ENCODE measurements around the gene UBE2F.

Gene UBE2F

DNA sequence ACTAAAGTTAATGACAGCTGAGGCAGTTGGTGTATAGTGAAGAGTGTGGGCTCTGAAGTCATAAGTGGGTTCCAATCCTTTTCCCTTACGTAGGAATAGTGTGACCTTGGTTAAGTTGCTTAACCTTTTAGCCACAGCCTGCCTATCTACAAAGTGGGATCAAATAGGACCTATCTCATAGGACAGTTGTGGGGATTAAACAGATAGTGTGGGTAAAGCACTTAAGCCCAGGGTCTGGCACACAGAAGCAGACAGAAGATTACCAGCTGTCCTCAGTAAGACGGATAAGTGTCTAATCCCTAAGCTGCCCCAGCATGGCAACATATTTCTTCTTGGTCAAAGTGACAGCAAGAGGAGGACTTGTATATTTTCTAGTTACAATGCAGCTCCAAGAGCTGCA is 28.2 kb downstream of the UBE2F start:
- Histone ChIP-seq H3K9ac (ENCODE audit: low read length) (no peak overlapping the region), H3K27ac (ENCODE audit: low read depth, low read length) (no peak overlapping the region), H3K4me1 (ENCODE audit: control insufficient read depth, insufficient read depth, low read length) (no peaks in the 10 kb centered on the region), H3K27me3 (ENCODE audit: control insufficient read depth, insufficient read depth, low read length) (no peaks in the 10 kb centered on the region), H3K4me3 (ENCODE audit: low read length) (no peak overlapping the region), H3K36me3 (ENCODE audit: control insufficient read depth, insufficient read depth, low read length) (peaks cover 2% of the 10 kb centered on the region)

- H3K27me3 ChIP-seq (ENCODE audit: control insufficient read depth, insufficient read depth, low read length), result no peaks in the 10 kb centered on the region
- no peaks in the 10 kb centered on the region for H3K4me1 ChIP-seq (ENCODE audit: control insufficient read depth, insufficient read depth, low read length)
- no peak overlapping the region for H3K27ac ChIP-seq (ENCODE audit: low read depth, low read length)
- peaks cover 2% of the 10 kb centered on the region for H3K36me3 ChIP-seq (ENCODE audit: control insufficient read depth, insufficient read depth, low read length)
- no peak overlapping the region for H3K4me3 ChIP-seq (ENCODE audit: low read length)
- no peak overlapping the region for H3K9ac ChIP-seq (ENCODE audit: low read length)
Measured at GRCh38 chr2:237996021-237996593, 29.3 kb downstream of the UBE2F start.

DNA sequence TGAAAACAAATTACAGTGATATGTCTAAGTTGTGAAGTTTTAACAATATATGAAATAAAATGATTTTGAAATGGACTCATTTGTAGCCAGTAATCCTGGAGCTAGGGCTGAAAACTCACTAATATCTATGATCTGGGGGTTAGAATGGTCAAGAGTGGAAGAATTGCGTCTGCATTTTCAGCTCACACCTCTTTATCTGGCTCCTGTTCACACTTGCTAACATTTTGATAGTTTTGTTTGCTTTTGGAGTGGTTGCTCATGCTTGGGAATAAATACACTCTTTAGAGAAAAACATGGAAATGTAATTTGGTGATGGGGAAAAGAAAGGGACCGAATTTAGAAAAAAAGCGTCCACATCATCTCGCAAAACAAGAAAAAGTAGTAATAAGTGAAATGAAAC is 30.7 kb downstream of the UBE2F start:
- Histone ChIP-seq H3K27ac (ENCODE audit: low read depth, low read length) (no peak overlapping the region), H3K27me3 (ENCODE audit: control insufficient read depth, insufficient read depth, low read length) (no peaks in the 10 kb centered on the region), H3K36me3 (ENCODE audit: control insufficient read depth, insufficient read depth, low read length) (peaks cover 2% of the 10 kb centered on the region), H3K9ac (ENCODE audit: low read length) (no peak overlapping the region), H3K4me3 (ENCODE audit: low read length) (no peak overlapping the region), H3K4me1 (ENCODE audit: control insufficient read depth, insufficient read depth, low read length) (no peaks in the 10 kb centered on the region)

GRCh38 chr2:237998530-237998929 is 31.7 kb downstream of the UBE2F start:
- H3K4me3 ChIP-seq (ENCODE audit: low read length), result no peak overlapping the region
- no peak overlapping the region for H3K9ac ChIP-seq (ENCODE audit: low read length)
- H3K4me1 ChIP-seq (ENCODE audit: control insufficient read depth, insufficient read depth, low read length), result no peaks in the 10 kb centered on the region
- no peaks in the 10 kb centered on the region for H3K27me3 ChIP-seq (ENCODE audit: control insufficient read depth, insufficient read depth, low read length)
- peaks cover 2% of the 10 kb centered on the region for H3K36me3 ChIP-seq (ENCODE audit: control insufficient read depth, insufficient read depth, low read length)
- H3K27ac ChIP-seq (ENCODE audit: low read depth, low read length), result no peak overlapping the region

DNA sequence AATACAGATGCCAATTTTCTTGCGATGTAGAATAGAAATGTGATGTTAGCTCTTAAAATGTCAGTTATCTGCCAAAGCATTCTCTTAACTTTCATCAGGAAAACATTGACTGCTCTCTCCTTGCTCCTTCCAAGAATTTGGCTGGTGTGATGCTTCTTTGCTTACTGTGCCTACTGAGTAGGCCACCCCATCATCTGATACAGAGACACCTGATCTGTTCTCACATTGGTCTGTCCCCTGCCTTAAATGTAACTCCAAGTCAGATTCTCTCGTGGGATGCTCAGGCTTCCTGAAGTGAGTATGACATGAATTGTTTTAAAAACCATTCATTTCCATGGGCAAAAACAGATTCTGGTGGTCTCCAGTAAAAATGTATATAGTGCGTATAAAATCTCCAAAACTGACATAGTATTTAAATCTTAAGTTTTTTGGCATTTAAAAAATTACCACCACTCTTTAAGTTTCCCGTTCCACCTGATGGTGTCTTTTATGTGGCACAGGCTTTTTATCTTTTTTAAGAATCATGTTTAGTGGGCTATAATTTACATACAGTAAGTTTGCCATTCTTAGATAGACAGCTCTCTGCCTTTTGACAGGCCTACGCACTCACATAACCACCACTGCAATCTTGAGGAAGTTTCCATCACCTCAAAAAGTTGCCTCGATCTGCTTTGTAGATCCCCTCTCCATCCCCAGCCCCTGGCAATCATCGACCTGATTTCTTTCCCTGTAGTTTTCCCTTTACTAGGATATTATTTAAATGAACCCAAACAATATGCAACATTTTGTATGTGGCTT is 36.6 kb downstream of the UBE2F start:
- Histone ChIP-seq H3K4me3 (ENCODE audit: low read length) (no peak overlapping the region), H3K27me3 (ENCODE audit: control insufficient read depth, insufficient read depth, low read length) (no peaks in the 10 kb centered on the region), H3K9ac (ENCODE audit: low read length) (no peak overlapping the region), H3K36me3 (ENCODE audit: control insufficient read depth, insufficient read depth, low read length) (no peaks in the 10 kb centered on the region), H3K4me1 (ENCODE audit: control insufficient read depth, insufficient read depth, low read length) (no peaks in the 10 kb centered on the region), H3K27ac (ENCODE audit: low read depth, low read length) (no peak overlapping the region)

GRCh38 chr2:238004077-238004830 is 37.4 kb downstream of the UBE2F start:
- H3K9ac ChIP-seq (ENCODE audit: low read length), result no peak overlapping the region
- no peak overlapping the region for H3K27ac ChIP-seq (ENCODE audit: low read depth, low read length)
- H3K36me3 ChIP-seq (ENCODE audit: control insufficient read depth, insufficient read depth, low read length), result no peaks in the 10 kb centered on the region
- H3K27me3 ChIP-seq (ENCODE audit: control insufficient read depth, insufficient read depth, low read length), result no peaks in the 10 kb centered on the region
- no peaks in the 10 kb centered on the region for H3K4me1 ChIP-seq (ENCODE audit: control insufficient read depth, insufficient read depth, low read length)
- H3K4me3 ChIP-seq (ENCODE audit: low read length), result no peak overlapping the region

- no peaks in the 10 kb centered on the region for H3K36me3 ChIP-seq (ENCODE audit: control insufficient read depth, insufficient read depth, low read length)
- no peak overlapping the region for H3K9ac ChIP-seq (ENCODE audit: low read length)
- no peaks in the 10 kb centered on the region for H3K4me1 ChIP-seq (ENCODE audit: control insufficient read depth, insufficient read depth, low read length)
- H3K4me3 ChIP-seq (ENCODE audit: low read length), result no peak overlapping the region
- H3K27me3 ChIP-seq (ENCODE audit: control insufficient read depth, insufficient read depth, low read length), result no peaks in the 10 kb centered on the region
- no peak overlapping the region for H3K27ac ChIP-seq (ENCODE audit: low read depth, low read length)
Measured at GRCh38 chr2:238005528-238005927, 38.7 kb downstream of the UBE2F start.

DNA sequence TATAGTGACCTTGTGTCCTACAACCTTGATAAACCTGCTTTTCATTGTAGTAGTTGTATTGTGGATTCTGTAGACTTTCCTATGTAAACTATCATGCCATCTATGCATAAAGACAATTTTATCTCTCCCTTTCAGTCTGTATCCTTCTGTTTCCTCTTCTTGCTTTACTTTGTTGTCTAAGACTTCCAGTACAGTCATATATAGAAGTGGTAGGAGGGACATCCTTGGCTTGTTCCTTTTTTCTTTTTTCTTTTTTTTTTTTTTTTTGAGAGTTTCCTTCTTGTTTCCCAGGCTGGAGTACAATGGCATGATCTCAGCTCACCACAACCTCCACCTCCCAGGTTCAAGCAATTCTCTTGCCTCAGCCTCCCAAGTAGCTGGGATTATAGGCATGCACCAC is 39.7 kb downstream of the UBE2F start:
- no peaks in the 10 kb centered on the region for H3K4me1 ChIP-seq (ENCODE audit: control insufficient read depth, insufficient read depth, low read length)
- no peaks in the 10 kb centered on the region for H3K36me3 ChIP-seq (ENCODE audit: control insufficient read depth, insufficient read depth, low read length)
- no peak overlapping the region for H3K9ac ChIP-seq (ENCODE audit: low read length)
- H3K27ac ChIP-seq (ENCODE audit: low read depth, low read length), result no peak overlapping the region
- H3K27me3 ChIP-seq (ENCODE audit: control insufficient read depth, insufficient read depth, low read length), result no peaks in the 10 kb centered on the region
- H3K4me3 ChIP-seq (ENCODE audit: low read length), result no peak overlapping the region

DNA sequence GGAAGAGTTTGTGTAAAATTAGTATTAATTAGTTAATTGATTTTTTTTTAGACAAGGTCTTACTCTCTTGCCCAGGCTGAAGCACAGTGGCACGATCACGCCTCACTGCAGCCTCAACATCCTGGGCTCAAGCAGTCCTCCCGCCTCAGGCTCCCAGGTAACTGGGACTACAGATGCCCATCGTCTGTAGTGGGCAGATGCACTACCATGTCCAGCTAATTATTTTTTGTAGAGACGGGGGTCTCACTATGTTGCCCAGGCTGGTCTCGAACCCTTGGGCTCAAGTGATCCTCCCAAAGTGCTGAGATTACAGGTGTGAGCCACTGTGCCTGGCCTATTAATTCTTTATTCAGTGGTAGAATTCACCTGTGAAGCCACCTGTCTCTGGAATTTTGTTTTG is 41.1 kb downstream of the UBE2F start:
- Histone ChIP-seq H3K9ac (ENCODE audit: low read length) (no peak overlapping the region), H3K27me3 (ENCODE audit: control insufficient read depth, insufficient read depth, low read length) (no peaks in the 10 kb centered on the region), H3K4me1 (ENCODE audit: control insufficient read depth, insufficient read depth, low read length) (no peaks in the 10 kb centered on the region), H3K27ac (ENCODE audit: low read depth, low read length) (no peak overlapping the region), H3K36me3 (ENCODE audit: control insufficient read depth, insufficient read depth, low read length) (no peaks in the 10 kb centered on the region), H3K4me3 (ENCODE audit: low read length) (no peak overlapping the region)

DNA sequence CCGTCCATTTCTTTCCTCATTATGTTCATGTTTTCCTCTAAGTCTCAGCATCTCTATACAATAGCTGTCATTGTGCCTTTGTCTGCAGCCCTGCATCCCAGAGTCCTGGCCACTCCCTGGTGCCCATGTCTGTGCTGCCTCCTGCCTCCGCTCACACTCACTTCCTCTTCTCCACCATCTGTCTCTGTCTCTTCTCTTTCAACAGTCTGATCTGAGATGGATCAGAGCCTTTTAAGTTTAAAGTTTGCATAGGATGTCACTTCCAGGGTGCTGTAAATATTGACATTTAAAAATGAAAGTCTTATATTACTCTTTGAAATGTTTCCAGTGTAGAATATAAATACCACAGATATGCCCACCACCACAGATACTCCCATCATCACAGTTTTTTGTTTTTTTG is 42.7 kb downstream of the UBE2F start:
- H3K9ac ChIP-seq (ENCODE audit: low read length), result no peak overlapping the region
- H3K36me3 ChIP-seq (ENCODE audit: control insufficient read depth, insufficient read depth, low read length), result no peaks in the 10 kb centered on the region

DNA sequence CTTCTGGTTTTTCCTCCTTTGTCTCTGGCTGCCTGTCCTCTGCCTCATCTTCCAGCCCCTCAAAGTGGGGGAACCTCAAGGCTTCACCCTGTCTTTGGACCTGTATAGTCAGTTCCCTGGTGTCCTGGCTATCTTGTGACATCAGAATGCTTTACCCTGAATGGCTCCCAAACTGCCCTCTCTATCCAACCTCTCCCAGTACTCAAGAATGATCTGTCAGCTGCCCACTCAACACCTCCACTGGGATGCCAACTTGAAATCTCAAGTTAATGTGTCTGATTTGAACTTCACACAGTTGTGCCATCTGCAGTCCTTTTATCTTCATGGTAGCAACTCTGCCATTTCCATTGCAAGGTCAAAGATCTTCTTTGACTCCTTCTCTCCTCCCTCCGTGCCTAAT is 43.8 kb downstream of the UBE2F start:
- no peaks in the 10 kb centered on the region for H3K36me3 ChIP-seq (ENCODE audit: control insufficient read depth, insufficient read depth, low read length)
- no peaks in the 10 kb centered on the region for H3K27me3 ChIP-seq (ENCODE audit: control insufficient read depth, insufficient read depth, low read length)
- no peak overlapping the region for H3K27ac ChIP-seq (ENCODE audit: low read depth, low read length)
- H3K4me3 ChIP-seq (ENCODE audit: low read length), result no peak overlapping the region
- H3K9ac ChIP-seq (ENCODE audit: low read length), result no peak overlapping the region
- H3K4me1 ChIP-seq (ENCODE audit: control insufficient read depth, insufficient read depth, low read length), result no peaks in the 10 kb centered on the region

More for the DNA sequence above, 42.7 kb downstream of the UBE2F start:
- no peak overlapping the region for H3K27ac ChIP-seq (ENCODE audit: low read depth, low read length)
- H3K4me1 ChIP-seq (ENCODE audit: control insufficient read depth, insufficient read depth, low read length), result no peaks in the 10 kb centered on the region
- H3K4me3 ChIP-seq (ENCODE audit: low read length), result no peak overlapping the region
- no peaks in the 10 kb centered on the region for H3K27me3 ChIP-seq (ENCODE audit: control insufficient read depth, insufficient read depth, low read length)

DNA sequence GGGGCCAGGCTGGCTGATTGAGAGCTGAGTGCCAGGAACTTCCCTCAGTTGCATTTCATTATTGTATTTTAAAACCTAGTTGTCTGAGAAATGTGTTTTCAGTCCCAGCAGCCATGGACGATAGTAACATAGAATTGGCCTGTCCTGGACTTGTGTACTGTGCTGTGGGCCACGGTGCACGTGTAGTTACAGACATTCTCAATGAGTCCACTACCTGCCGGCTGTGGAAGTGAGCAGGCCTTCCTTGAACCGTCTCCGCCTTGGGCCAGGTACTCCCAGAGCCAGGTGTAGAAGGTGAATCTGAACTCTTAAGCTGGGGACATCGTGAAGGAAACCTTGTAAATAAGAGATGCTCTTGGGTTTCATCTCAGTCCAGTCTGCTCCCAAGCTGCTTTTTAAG is 47.0 kb downstream of the UBE2F start:
- Histone ChIP-seq H3K27me3 (ENCODE audit: control insufficient read depth, insufficient read depth, low read length) (no peaks in the 10 kb centered on the region), H3K4me3 (ENCODE audit: low read length) (no peak overlapping the region), H3K9ac (ENCODE audit: low read length) (no peak overlapping the region), H3K4me1 (ENCODE audit: control insufficient read depth, insufficient read depth, low read length) (no peaks in the 10 kb centered on the region), H3K36me3 (ENCODE audit: control insufficient read depth, insufficient read depth, low read length) (no peaks in the 10 kb centered on the region), H3K27ac (ENCODE audit: low read depth, low read length) (no peak overlapping the region)
